ENCODE data around the gene USH2A.

The USH2A gene

DNA sequence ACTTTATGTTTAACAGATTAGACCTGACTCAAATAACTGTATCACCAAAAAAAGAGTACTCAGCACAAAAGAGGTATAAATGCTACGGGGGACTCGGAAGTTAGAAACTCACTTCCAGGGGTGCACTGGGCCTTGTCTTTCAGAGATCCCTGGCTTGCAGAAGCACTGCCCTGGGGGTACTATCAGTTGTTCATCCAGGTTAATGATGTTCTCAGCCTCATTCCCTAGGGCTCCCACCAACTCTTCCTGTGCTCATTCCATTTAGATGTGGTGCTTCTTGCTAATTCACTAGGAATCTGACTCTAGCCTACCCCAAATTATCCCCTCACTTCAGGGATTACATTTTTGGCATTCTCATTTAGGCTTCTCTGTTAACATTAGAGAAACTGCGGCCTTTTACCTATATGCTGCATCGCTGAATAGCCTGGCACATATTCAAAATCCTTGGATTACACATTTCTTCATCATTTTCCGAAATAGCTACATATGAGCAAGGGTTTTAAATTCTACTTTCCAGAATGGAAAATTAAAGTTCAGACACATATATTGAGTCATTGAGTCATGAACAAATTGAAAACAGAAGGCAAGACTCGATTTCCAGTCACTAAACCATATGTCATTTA, 517.6 kb downstream of the USH2A start:
- no peak for DNase-seq

DNA sequence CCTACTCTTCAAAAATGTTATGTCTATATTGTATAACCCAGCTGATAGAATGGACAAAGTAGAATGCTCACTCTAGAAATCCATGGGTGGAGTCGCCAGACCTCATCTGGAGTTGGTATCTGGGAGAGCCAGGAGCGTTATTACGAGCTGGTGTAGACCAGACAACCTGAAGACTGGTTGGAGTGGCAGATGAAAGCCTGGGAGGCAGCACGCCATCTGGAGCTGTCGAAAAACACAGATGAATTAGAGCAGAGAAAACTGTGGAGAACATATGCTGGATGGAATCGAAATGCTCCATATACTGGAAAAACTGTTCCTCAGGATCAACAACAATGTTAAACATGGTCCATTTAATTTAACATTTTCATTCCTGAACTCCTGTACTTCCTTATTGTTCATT, 522.6 kb downstream of the USH2A start:
- no peak for DNase-seq

DNA sequence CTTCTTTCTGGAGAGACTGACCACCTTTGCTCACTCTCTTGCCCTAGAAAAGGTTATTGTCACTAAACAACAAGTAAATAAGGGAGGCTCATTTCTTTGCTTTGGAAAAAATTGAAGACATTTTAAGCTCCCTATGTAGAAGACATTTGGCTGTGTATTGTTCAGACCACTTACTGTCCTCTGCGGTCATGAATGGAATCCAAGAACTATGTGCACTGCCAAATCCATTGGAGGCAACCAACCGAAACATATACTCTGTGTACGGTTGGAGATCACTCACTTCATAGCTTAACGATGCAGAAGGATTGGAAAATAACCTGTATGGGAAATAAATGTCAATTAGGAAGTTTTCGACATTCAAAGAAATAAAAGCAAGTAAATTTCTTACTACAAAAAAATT, 523.3 kb downstream of the USH2A start:
- DNase-seq, result no peak

DNA sequence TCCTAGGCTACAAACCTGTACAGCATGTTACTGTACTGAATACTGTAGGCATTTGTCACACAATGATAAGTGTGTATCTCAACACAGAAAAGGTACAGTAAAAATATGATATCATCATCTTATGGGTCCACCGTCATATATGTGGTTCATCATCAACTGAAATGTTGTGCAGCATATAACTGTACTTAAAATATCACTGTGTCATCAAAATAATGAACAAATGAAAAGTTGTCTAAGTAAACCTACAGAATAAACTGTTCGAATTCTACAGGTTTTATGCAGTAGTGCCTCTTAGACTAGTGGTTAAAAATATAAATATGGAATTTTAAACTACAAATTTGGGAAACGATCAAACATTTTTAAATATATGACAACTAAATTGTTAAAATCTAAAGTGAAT, 527.4 kb downstream of the USH2A start:
- no peak for DNase-seq

DNA sequence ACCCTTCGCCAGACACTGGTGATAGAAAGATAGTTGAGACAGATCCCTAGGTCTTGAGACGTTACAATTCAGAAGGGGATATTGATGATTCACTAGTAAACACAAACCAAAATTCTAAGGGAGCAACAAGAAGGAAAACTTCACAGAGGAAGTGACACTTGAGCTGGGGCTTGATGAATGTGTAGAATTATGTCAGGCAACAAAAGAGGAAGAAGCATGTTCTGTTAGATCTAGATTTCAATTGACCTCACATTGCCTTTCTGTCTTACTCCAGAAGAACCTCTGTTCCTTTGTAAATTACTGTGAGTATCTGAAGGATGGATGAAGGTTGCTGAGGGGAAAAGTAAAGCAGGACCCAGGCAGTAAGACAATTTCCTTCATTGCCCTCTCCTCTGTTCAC, 528.0 kb downstream of the USH2A start:
- DNase-seq, result no peak

DNA sequence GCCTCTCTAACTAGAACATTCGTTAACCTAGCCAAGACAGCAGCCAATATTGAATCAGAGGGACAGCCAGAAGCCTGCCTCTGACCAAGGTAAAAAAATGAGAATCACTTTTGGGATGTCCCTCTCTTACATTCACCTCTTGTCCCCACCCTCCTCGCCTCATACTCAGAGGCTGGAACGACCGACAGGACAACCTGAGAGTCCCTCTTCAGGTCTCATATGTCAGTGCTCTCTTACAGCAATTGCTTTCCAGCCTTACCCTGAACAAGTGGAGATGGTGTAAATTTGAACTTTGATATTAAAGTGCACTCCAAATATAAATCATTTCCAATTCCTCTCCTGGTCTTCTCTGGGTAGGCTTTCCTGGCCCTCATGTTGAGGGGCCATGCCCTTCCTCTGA, 528.6 kb downstream of the USH2A start:
- DNase-seq, result no peak

DNA sequence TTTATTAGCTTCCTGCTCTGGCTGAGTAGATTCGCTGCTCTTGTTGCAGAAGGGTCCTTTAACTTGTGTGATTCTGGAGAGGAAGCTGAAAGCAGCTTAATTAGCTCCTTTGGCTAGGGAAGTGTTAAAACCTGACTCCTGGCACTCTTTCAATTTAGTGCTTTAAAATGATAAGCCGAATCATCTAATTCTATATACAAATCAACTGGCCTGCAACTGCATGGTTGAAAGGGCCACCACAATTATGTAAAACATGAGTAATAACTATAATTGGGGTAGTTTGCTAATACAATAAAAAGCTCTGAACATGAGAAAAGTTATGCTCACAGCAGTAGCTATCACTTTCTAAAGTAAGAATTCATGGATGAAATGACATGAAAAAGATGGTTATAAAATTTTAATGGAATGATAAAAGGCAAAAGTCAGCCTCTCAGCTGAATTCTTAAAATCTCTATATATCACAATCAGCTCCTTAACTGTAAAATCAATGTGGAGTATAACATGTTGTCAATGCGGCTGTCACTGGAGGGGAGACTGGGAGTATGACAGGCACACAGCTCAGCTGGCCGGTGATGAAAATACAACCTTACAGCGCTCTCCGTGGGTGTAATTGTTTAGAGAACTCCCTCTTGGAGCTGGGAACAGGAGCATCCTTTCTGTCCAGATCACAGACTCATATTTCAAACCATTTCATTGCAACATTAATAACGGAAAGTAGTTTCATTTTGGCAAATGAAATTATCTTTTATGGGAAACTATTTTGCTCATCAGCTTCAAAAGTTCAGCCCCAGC, 531.8 kb downstream of the USH2A start:
- DNase-seq, result no peak

DNA sequence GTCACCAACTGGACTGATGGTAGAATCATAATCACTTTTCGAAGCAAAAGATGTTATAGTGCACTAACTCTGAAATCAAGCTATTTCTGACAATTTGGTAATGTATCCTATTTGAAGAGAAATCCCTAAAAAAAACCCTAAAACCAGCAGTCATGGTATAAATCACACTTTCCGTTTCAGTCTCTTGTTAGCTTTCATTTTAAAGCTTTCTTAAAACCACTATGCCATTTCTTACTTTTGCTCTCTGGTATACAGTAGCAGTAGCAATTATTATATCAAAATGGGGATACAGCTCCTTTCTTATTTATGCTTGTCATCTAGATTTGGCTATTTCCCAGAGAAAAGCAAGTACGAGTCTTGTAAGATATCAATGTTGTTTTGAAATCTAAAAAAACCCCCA, 532.8 kb downstream of the USH2A start:
- no peak for DNase-seq

DNA sequence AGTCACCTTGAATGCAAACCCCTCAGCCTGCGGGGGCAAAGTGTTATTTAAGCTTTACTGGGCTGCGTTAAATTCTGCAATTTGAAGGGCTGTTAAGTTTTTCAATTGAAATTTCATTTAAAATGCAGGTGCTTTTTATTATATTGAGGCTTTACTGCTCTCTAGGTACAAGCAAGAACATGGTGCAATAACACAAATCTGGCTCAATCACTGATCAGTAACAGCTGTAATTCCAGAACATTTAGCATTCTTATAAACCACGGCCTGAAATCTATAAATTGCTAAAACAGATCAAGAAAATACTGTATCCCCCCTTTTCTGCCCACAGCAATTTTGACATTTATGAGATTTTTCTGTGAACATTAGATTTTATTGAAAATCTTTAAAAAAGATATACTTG, 533.4 kb downstream of the USH2A start:
- DNase-seq, result no peak

DNA sequence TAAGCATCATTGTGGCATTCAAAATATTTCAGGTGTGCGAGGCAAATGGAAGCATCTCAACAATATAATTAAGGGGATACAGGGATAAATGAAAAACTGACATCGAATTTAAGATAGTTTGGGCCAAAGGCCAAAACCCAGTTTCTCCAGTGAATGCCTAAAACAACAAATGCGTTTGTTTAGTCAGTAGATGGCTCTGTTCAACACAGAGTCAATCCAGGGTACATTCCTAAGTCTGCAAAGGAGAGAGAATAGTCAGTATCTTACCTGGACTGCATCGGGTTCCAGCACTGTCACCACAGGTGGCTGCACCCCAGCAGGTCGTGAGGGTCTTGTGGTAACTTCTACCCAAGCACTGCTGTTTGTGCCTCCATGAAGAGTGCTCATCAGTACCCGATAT, 535.1 kb downstream of the USH2A start:
- no peak for DNase-seq

DNA sequence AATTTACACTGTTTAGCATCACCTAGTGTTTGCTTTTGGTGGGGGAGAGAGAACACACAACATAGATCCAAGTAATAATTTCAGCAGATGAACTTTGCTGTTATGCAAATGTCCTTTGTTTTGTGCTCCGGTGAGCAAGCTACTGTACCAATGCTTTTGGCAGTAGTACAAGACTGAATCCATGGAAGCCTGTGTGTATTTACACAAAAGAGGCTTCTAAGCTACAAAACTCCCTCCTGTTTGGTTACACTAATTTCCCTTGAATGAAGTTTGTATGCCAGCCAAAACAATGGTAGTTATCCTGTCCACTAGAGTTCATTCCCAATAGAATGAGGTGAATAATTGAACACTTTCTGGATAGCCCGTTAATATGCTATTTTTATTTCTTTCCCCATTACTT, 535.6 kb downstream of the USH2A start:
- DNase-seq, result no peak

DNA sequence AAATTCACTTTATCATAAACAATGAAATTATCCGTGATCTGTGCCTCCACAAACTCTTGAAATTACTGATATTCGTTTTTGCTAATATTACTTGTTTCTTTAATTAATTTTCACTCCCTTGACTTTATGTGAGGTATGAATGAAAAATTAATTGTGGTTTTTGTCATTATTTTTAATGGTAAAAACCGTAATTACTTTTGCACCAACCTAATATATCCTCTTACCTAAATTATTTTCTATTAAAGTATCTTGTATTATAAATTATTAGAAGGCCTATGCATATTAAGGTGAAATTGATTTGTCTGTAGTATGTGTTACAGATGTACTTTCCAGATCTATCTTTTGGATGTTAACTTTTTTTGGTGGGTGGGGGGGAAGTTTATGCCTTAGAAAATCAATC, 540.2 kb downstream of the USH2A start:
- DNase-seq, result no peak

DNA sequence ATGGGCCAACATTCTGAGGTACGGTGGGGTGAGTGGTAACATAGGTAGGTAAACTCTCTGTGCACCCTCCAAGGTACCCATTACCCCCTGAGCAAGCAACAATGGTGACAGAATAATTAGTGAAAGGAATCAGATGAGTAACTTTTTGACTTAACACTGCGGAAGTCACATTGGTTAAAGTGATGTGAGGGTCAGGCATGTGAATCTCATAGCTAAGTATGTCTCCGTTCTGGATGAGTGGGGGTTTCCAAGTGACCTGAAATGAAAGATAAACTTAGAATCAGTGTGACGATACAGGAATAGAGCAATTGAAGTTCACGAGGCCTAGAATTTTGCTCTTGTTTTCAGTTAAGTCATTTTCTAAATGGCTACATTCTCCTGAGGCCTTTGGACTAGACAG, 544.4 kb downstream of the USH2A start:
- DNase-seq, result no peak

DNA sequence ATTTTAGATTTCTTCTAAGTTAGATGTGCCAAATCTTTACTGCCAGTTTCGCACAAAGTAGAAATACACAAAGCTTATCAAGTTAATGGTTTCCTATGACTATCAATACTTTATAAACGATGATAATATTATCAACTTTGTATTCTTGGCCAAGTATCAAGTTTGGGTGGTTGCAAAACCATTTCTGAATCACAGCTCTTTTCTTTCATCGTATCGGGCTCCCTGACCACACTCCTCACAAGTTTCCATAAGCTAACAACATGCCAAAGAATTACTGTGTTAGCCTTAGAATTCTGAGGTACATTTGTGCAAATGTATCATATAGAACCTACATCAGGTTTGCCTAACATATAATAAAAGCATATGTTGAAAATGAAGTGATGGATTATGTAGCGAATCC, 545.1 kb downstream of the USH2A start:
- no peak for DNase-seq

DNA sequence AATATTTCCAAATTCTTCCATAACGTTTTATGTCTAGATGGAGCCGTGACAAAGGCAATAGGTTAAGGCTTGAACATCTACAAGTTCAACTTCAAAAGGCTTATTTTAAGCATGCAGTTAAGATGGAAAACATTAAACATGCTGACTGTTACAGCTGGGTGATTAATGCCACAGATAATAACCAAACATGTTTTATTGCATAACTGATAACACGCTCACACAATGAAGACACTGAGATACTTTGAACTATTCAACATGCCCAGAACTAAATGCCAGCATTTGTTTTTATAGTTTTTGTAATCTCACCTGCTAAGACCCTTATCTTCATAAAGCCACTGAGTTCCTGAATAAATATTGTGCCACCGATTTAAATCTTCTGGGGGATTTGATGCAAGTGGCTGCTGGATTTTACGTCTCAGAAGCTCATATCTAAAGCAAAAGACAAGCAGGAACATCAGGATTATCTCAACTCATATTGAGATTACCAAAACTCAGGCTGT, 545.7 kb downstream of the USH2A start:
- DNase-seq, result no peak

DNA sequence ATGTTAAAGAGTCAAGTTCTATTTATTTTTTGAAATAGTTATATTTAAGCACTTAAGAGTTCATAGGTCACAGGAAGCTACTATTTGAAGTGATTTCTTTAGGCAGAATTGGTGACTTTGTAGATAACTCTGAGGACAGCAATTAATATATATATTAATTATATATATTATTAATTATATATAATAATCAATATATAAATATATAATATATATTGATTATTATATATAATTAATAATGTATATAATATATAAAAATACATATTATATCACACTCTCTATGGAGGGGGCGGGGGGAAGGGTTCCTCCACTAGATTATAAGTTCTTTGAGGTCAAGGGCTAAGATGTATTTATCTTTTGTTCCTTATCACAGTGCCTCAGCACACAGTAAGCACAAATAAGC, 547.5 kb downstream of the USH2A start:
- no peak for DNase-seq

DNA sequence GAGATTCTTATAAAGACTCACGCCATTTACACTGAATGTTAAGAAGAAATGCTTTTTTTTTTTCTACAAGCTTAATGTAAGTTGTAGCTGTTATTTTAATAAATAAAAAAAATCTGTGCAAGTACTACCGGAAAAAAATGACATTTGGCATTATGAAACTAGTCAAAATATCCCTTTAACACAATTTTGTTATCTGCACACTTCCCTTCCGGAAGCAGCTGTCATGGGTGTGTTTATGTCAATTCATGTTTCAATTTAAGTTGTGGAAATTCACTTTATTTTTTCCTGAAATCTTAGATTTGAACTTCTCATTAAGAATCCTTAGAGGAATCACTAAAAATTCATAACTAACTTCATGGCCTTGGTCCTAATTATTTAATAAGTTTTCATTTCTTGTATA, 548.0 kb downstream of the USH2A start:
- no peak for DNase-seq

DNA sequence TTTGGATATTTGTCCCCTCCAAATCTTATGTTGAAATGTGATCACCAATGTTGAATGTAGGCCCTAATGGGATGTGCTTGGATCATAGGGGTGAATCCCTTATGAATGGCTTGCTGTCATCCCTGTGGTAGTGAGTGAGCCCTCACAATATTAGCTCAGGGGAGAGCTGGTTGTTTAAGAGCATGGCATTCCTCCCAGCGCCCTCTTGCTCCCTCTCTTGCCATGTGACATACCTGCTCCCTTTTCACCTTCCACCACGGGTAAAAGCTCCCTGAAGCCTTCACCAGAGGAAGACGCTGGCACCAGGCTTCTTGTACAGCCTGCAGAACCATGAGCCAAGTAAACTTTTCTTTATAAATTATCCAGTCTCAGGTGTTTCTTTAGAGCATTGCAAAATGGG, 550.6 kb downstream of the USH2A start:
- DNase-seq, result no peak

DNA sequence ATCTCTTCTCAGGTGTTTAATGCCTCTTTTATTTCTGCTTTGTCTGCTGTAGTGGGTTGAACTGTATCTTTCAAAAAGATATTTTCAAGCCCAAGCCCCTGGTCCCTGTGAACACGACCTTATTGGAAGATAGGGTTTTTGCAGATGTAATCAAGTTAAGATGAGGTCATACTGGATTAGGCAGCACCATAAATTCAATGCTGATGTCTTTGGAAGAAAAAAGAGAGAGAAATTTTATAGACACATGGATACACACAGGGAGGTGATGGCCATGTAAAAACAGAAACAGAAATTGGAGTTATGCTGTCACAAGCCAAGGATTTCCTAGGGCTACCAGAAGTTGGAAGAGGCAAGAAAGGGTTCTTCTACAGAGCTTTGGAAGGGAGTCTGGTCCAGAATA, 554.7 kb downstream of the USH2A start:
- no peak for DNase-seq

DNA sequence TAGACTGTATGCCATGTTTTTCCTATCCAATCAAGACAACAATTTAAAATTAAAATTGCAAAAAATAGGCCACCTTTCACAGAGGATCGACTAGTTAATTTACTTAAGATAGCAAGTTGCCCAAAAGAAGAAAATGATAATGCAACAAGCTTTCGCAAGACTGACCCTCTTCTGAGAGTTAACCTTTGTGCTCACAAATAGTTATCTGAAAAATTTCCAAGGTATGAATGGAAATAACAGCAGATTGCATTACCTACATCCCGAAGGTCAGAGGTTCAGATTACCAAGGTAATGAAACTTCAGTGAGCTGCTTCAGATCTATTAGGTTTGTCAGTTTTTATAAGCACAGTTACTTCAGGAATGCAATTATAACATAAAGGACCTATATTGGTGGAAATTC, 558.2 kb downstream of the USH2A start:
- no peak for DNase-seq

DNA sequence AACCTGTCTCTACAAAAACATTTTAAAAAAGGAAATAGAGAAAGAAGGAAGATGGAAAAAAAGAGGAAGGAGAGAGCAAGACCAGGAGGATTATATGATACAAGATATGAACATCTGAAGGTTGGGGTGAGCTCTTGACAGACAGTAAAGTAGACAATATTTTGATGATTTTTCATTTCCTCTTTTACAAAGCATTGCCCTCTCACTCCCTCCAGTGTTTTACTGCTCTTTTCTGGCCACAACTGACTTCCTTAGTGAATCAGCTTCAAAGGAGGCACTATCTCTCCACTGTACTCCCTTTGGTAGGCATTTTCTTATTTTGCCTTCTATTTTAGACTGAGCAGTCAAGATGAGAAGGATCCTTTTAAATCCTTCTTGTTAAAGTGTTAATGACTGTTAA, 559.5 kb downstream of the USH2A start:
- no peak for DNase-seq

DNA sequence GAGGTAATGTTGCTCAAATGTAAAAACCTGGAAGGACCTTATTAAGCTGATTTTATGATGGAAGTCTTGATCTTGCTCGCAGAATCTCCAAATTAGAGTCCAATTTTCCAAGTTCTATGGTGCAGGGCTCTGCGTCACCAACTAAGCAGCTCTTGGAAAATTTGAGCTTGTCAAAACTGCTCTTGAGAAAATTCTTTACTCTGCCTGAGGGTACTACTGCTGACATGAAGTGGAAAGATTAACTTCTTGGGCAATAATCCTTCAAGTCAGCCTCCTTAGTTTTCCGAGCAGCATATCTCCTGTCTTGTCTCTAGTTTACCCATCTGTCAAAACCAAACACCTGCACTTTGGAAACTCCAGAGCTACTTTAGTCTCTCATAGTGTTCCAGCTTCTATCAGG, 562.4 kb downstream of the USH2A start:
- no peak for DNase-seq

DNA sequence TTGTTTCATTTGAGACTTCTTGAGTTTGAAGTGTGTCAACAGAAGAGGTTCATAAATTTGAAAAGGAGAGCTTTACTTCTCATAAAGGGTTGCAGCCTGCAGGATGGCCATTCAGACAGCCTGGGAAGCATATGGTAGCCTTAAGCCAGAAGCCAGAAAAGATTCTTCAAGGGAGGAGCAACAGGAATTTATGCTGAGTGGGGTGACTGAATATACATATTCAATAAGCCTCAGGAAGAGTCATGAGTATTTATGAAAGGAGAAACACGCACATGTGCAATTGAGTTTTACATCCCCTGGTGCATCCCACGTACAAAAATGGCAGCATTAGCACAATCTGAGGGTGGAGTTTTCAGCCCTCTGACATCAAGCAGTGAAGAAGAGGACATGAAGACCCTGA, 565.9 kb downstream of the USH2A start:
- DNase-seq, result no peak

DNA sequence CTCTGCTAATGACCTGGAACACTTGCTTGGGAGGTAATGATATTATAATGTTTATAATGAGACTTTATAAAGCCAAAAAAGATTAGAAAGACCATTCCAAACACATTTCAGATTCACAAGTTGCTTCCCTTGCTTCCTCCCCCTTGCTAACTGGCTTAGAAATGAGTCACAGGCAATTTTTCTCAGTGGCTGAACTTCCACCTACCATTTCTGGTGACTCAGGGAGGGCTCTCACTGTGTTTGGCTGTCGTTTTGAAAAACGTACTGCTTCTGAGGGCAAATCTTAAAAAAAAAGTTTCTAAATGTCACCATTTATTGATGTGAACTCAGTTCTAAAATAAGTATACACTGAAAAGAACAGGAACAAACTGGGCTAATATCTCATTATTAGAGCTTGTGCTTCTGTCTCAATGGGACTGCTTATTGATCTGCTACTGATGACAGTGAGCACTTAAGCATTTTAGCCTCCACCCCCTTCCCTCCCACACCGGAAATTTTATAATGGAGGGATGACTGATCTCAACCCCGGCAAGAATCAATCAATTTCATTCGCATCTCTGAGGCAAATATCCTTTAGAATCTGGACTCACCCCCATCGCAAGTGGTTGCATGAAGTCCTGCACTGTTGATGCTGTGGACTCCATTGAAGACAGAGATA, 577.9 kb downstream of the USH2A start:
- no peak for DNase-seq
